Neural crest cell (in vitro differentiated cells): ENCODE results near the gene ERVH48-1. TPM values are rescaled to one million over a fixed set of nuclear protein-coding genes. Genes with fewer than 3 reads are reported as not detected.
"Not testable (repeated sequence)": the region's sequence is repeated elsewhere in the genome, so short reads cannot be mapped to it uniquely, and the experiment has no call there.

Experiments
- DNase-seq: peaks from one replicate; pipeline ENCODE4 v3.0.0; 2021; ENCODE audit warnings: low read depth, mixed read lengths, low spot score
- H3K27ac Mint-ChIP-seq: one replicate; pipeline ENCODE4 v1.8.0; 2021; ENCODE audit warnings: mild to moderate bottlenecking, mixed read lengths; ENCODE audit not compliant: unreplicated experiment
- H3K27me3 Mint-ChIP-seq: 2 replicates; pipeline ENCODE4 v1.8.0; 2021; ENCODE audit warnings: low read depth, mild to moderate bottlenecking, mixed read lengths
- H3K36me3 Mint-ChIP-seq: 2 replicates; pipeline ENCODE4 v1.8.0; 2021; ENCODE audit warnings: low read depth, mild to moderate bottlenecking, mixed read lengths
- H3K4me1 Mint-ChIP-seq: 2 replicates; pipeline ENCODE4 v1.8.0; 2021; ENCODE audit warnings: mixed read lengths
- H3K4me3 Mint-ChIP-seq: one replicate; pipeline ENCODE4 v1.8.0; 2021; ENCODE audit warnings: mild to moderate bottlenecking, mixed read lengths
- H3K9me3 Mint-ChIP-seq: 2 replicates; pipeline ENCODE4 v1.8.0; 2021; ENCODE audit warnings: mixed read lengths
- CTCF ChIP-seq: fragments of 200-600 bp; sonication (generic); conservative IDR thresholded peaks from 2 replicates; pipeline ENCODE4 v1.5.0; 2021; ENCODE audit warnings: antibody characterized with exemption, mild to moderate bottlenecking
- total RNA-seq: library from RNA; stranded (reverse); gene quantifications from 2 replicates; pipeline ENCODE4 v1.2.1, GENCODE V29; 2021

Gene ERVH48-1
- total RNA-seq, 1 donor from 2014 or later: not detected

GRCh38 chr21:42931560-42932235 lies 6.3 kb upstream of the ERVH48-1 start:
- Mint-ChIP-seq H3K4me1 (peaks cover 10% of the 10 kb centered on the region), H3K9me3 (no peaks in the 10 kb centered on the region), H3K27me3 (no peaks in the 10 kb centered on the region), H3K36me3 (no peaks in the 10 kb centered on the region), H3K4me3 (no peak overlapping the region), H3K27ac (no peak overlapping the region)
- no peak for DNase-seq
- no peak for TF ChIP-seq CTCF

- Mint-ChIP-seq H3K27ac (no peak overlapping the region), H3K4me1 (peaks cover 10% of the 10 kb centered on the region), H3K4me3 (no peak overlapping the region), H3K27me3 (no peaks in the 10 kb centered on the region), H3K36me3 (no peaks in the 10 kb centered on the region), H3K9me3 (no peaks in the 10 kb centered on the region)
- DNase-seq: no peak
- TF ChIP-seq CTCF: no peak
Observed at GRCh38 chr21:42929969-42930368, 4.5 kb upstream of the ERVH48-1 start.

- not testable (repeated sequence) for DNase-seq, H3K27ac Mint-ChIP-seq, H3K27me3 Mint-ChIP-seq, H3K9me3 Mint-ChIP-seq, H3K36me3 Mint-ChIP-seq, H3K4me3 Mint-ChIP-seq
- peaks cover 21% of the 10 kb centered on the region for H3K4me1 Mint-ChIP-seq
Observed at GRCh38 chr21:42927474-42928200, 2.2 kb upstream of the ERVH48-1 start.

GRCh38 chr21:42924433-42924751 lies 1.0 kb downstream of the ERVH48-1 start:
- Mint-ChIP-seq H3K9me3 (peaks cover 4% of the 10 kb centered on the region), H3K36me3 (peaks cover 2% of the 10 kb centered on the region), H3K27ac (peak overlapping the region; percentile 86), H3K27me3 (no peaks in the 10 kb centered on the region), H3K4me1 (peaks cover 21% of the 10 kb centered on the region), H3K4me3 (peak overlapping the region; percentile 67)
- no peak for TF ChIP-seq CTCF
- no peak for DNase-seq

GRCh38 chr21:42923553-42924432 lies 1.6 kb downstream of the ERVH48-1 start:
- Mint-ChIP-seq H3K36me3 (peaks cover 2% of the 10 kb centered on the region), H3K4me3 (peak overlapping the region; percentile 67), H3K4me1 (peaks cover 21% of the 10 kb centered on the region), H3K27me3 (no peaks in the 10 kb centered on the region), H3K9me3 (peaks cover 4% of the 10 kb centered on the region), H3K27ac (peak overlapping the region; percentile 86)
- DNase-seq: peak; percentile 57
- peak; percentile 76 for TF ChIP-seq CTCF
